Left lung (tissue), 10 donors: ENCODE data around the gene TSSK6. TPM values are rescaled to one million over a fixed set of nuclear protein-coding genes. Genes with fewer than 3 reads are reported as not detected.

Source experiments
- ATAC-seq: fragments of 200-7000 bp; cut with Tn5 transposase; one replicate; pipeline ENCODE4 v1.9.1; 2020; ENCODE audit warnings: moderate library complexity
- DNase-seq, 4 donors: peaks; one replicate each; pipeline ENCODE4 v3.0.0-alpha.2; 2013 to 2020
- H3K27ac ChIP-seq, 2 donors: fragments of 200-600 bp; sonication (generic) in 1 of 2; one replicate each; pipeline versions ENCODE4 v1.5.0 to v1.8.0; 2020 to 2021
- H3K27me3 ChIP-seq, 2 donors: fragments of 200-600 bp; sonication (generic) in 1 of 2; one replicate each; pipeline versions ENCODE4 v1.5.0 to v1.8.0; 2020 to 2021
- H3K36me3 ChIP-seq, 2 donors: fragments of 200-600 bp; sonication (generic) in 1 of 2; one replicate each; pipeline versions ENCODE4 v1.5.0 to v1.8.0; 2020 to 2021
- H3K4me1 ChIP-seq, 2 donors: fragments of 200-600 bp; one replicate each; pipeline ENCODE4 v1.8.0; 2021
- H3K4me3 ChIP-seq, 2 donors: fragments of 200-600 bp; sonication (generic) in 1 of 2; one replicate each; pipeline versions ENCODE4 v1.5.0 to v1.8.0; 2020 to 2021; ENCODE audit warnings: mild to moderate bottlenecking in 1 of 2
- H3K9me3 ChIP-seq, 2 donors: fragments of 200-600 bp; sonication (generic) in 1 of 2; one replicate each; pipeline versions ENCODE4 v1.5.0 to v1.8.0; 2020 to 2021
- CTCF ChIP-seq, 2 donors: fragments of 200-600 bp; sonication (generic) in 1 of 2; IDR thresholded peaks; one replicate each; pipeline versions ENCODE4 v1.5.0 to v1.8.0; 2021; ENCODE audit warnings: antibody characterized with exemption in 2 of 2
- intact Hi-C, 2 donors: fragments of 100-400 bp; cut with DNase I; formaldehyde crosslinking; loops; one replicate each; pipeline versions ENCODE4 v1.11.2 to v1.14.2; 2022
- polyA plus RNA-seq, 6 donors: library from polyadenylated mRNA; unstranded; fragments of 120-200 nt; gene quantifications; one replicate each; pipeline ENCODE4 v1.2.1, GENCODE V29; 2013; ENCODE audit not compliant: insufficient read length in 6 of 6
- total RNA-seq, 2 donors: library from RNA; stranded (reverse); fragmentation: NEBNext Ultra II Directional; extraction: Animal tissue kit (Norgen Biotek cat#: 25700); gene quantifications; one replicate each; pipeline ENCODE4 v1.2.1, GENCODE V29; 2021
- donor health status: DM: no; HTN: yes; CAD: no.
- donor health status: DM: no; HTN: no; CAD: no.

TSSK6 gene
- total and polyA plus RNA-seq, 8 donors, result 0.67 to 1.4 (median 1.2) TPM

- no peak for TF ChIP-seq CTCF (IDR thresholded peaks at IDR 0.05)
- Histone ChIP-seq H3K27ac (no peak overlapping the region), H3K4me3 (no peak overlapping the region), H3K27me3 (no peaks in the 10 kb centered on the region), H3K9me3 (no peaks in the 10 kb centered on the region), H3K36me3 (peaks cover 0 to 43% of the 10 kb centered on the region in 2 donors), H3K4me1 (peaks cover 0 to 9% of the 10 kb centered on the region in 2 donors)
- DNase-seq, result no peak
- intact Hi-C loops, result loop anchor here in 1 of 2 donors (5.0 to 10.0 kb wide), 2 partner anchors 117 to 424 kb away; no protein-coding TSS in a partner anchor
- ATAC-seq, result no peak
These were observed 15.1 kb upstream of the TSSK6 start for GRCh38 chr19:19530423-19530804.

GRCh38 chr19:19529783-19530422, 14.6 kb upstream of the TSSK6 start:
- no peaks in the 10 kb centered on the region for H3K9me3 ChIP-seq
- H3K36me3 ChIP-seq, result peaks cover 0 to 47% of the 10 kb centered on the region in 2 donors
- intact Hi-C loops, result loop anchor here in 1 of 2 donors (5.0 to 10.0 kb wide), 2 partner anchors 117 to 425 kb away; no protein-coding TSS in a partner anchor
- H3K27ac ChIP-seq, result no peak overlapping the region
- no peaks in the 10 kb centered on the region for H3K27me3 ChIP-seq
- ATAC-seq (no peak), DNase-seq (no peak)
- H3K4me3 ChIP-seq, result no peak overlapping the region
- no peak for TF ChIP-seq CTCF (IDR thresholded peaks at IDR 0.05)
- H3K4me1 ChIP-seq, result peaks cover 0 to 9% of the 10 kb centered on the region in 2 donors

- DNase-seq (no peak), ATAC-seq (no peak)
- Histone ChIP-seq H3K4me3 (no peak within 1 kb of the TSS), H3K27me3 (no peaks in the 10 kb centered on the region), H3K4me1 (peaks cover 0 to 9% of the 10 kb centered on the region in 2 donors), H3K36me3 (peaks cover 0 to 57% of the 10 kb centered on the region in 2 donors), H3K27ac (no peak within 1 kb of the TSS), H3K9me3 (no peaks in the 10 kb centered on the region)
- no peak for TF ChIP-seq CTCF (IDR thresholded peaks at IDR 0.05)
- intact Hi-C loops, result no loop called here
These were observed 13.6 kb upstream of the TSSK6 start, which contains the start of gene YJEFN3 for GRCh38 chr19:19528721-19529490. Gene YJEFN3, plus strand, starts transcription at chr19:19528911. Its CDS starts 22 bp downstream, at chr19:19528933.

- DNase-seq (no peak), ATAC-seq (no peak)
- H3K27ac ChIP-seq, result no peak overlapping the region
- peaks cover 0 to 9% of the 10 kb centered on the region in 2 donors for H3K4me1 ChIP-seq
- H3K27me3 ChIP-seq, result no peaks in the 10 kb centered on the region
- intact Hi-C loops, result no loop called here
- no peak overlapping the region for H3K4me3 ChIP-seq
- peaks cover 0 to 62% of the 10 kb centered on the region in 2 donors for H3K36me3 ChIP-seq
- no peak for TF ChIP-seq CTCF (IDR thresholded peaks at IDR 0.05)
- H3K9me3 ChIP-seq, result no peaks in the 10 kb centered on the region
These were observed 12.6 kb upstream of the TSSK6 start for GRCh38 chr19:19527674-19528625.
